A673 (cell line): Measurements from ENCODE around the gene KRTAP10-2. TPM values are rescaled to one million over a fixed set of nuclear protein-coding genes. Genes with fewer than 3 reads are reported as not detected.

Experiments used
- BruUV-seq: library from RNA; stranded (reverse); fragments of 400-500 nt; replicated peaks from 2 replicates; lab custom pipeline; 2021; lab: Mats Ljungman, UMichigan
- CTCF ChIA-PET: fragments of 300-600 bp; sonication (Branson Sonifier 250); formaldehyde crosslinking; loops from one replicate; lab custom pipeline; 2022; ENCODE audit warnings: antibody characterized with exemption; lab: Charles Lee
- POLR2A ChIA-PET: fragments of 300-600 bp; sonication (Branson Sonifier 250); formaldehyde crosslinking; loops from one replicate; lab custom pipeline; 2022; ENCODE audit warnings: antibody characterized with exemption; ENCODE audit not compliant: low non-redundant PET; lab: Charles Lee
- DNase-seq: peaks from one replicate; pipeline ENCODE4 v3.0.0-alpha.2; 2015; ENCODE audit warnings: low spot score
- H3K27ac ChIP-seq: fragments of 200-600 bp; sonication (generic); 2 replicates; pipeline ENCODE4 v1.5.1; 2016; ENCODE audit warnings: mixed run types, low read depth, mild to moderate bottlenecking, mixed read lengths, antibody characterized with exemption, low read length; ENCODE audit not compliant: poor library complexity, severe bottlenecking
- H3K27me3 ChIP-seq: fragments of 200-600 bp; sonication (generic); replicated peaks from 2 replicates; pipeline ENCODE4 v1.6.1; 2017; ENCODE audit warnings: mixed run types, low read depth, mild to moderate bottlenecking, mixed read lengths, antibody characterized with exemption, low read length; ENCODE audit not compliant: insufficient read depth, poor library complexity
- H3K36me3 ChIP-seq: fragments of 200-600 bp; sonication (generic); 2 replicates; pipeline ENCODE4 v1.6.1; 2016; ENCODE audit warnings: mixed run types, mild to moderate bottlenecking, mixed read lengths, antibody characterized with exemption, low read length; ENCODE audit not compliant: insufficient read depth, poor library complexity, severe bottlenecking
- H3K4me1 ChIP-seq: fragments of 200-600 bp; sonication (generic); 2 replicates; pipeline ENCODE4 v1.6.1; 2017; ENCODE audit warnings: mixed run types, mild to moderate bottlenecking, mixed read lengths, antibody characterized with exemption, low read length; ENCODE audit not compliant: insufficient read depth, poor library complexity, severe bottlenecking
- H3K4me3 ChIP-seq: fragments of 200-600 bp; sonication (generic); 2 replicates; pipeline ENCODE4 v1.5.1; 2016; ENCODE audit warnings: low read depth, mixed run types, mild to moderate bottlenecking, mixed read lengths, low read length; ENCODE audit not compliant: poor library complexity, severe bottlenecking
- H3K9me3 ChIP-seq: fragments of 200-600 bp; sonication (generic); 2 replicates; pipeline ENCODE4 v1.6.1; 2016; ENCODE audit warnings: mixed run types, low read depth, mild to moderate bottlenecking, mixed read lengths, antibody characterized with exemption, low read length; ENCODE audit not compliant: poor library complexity, severe bottlenecking
- EZH2 ChIP-seq: fragments of 200-600 bp; sonication (generic); IDR thresholded peaks from 2 replicates; pipeline ENCODE4 v1.6.1; 2017; ENCODE audit warnings: borderline replicate concordance, low read depth, mild to moderate bottlenecking, mixed read lengths, antibody characterized with exemption, low read length; ENCODE audit not compliant: poor library complexity, severe bottlenecking
- intact Hi-C: fragments of 100-400 bp; cut with micrococcal nuclease; formaldehyde crosslinking; loops from one replicate; pipeline ENCODE4 v1.10.0; 2022; ENCODE audit not compliant: unreplicated experiment
- total RNA-seq: library from RNA; stranded (reverse); gene quantifications from 2 replicates; pipeline ENCODE4 v1.2.3, GENCODE V29; 2021
- TF ChIP-seq, protein P1 (sequence below): fragments of 300-800, 200-600 bp; sonication (generic); conservative IDR thresholded peaks from 2 replicates; pipeline ENCODE4 v1.5.1; 2017; ENCODE audit warnings: low read depth, mild to moderate bottlenecking, antibody characterized with exemption, low read length, moderate library complexity, mixed read lengths

Gene KRTAP10-2
- total RNA-seq, 1 experiment from 2014 or later: 0.69 TPM

GRCh38 chr21:44533891-44534627 is 17.2 kb downstream of the KRTAP10-2 start:
- no peak for DNase-seq
- ChIA-PET CTCF (no interaction called here), POLR2A (no interaction called here)
- intact Hi-C loops: no loop called here
- TF ChIP-seq EZH2: no peak
- TF ChIP-seq, protein P1, sequence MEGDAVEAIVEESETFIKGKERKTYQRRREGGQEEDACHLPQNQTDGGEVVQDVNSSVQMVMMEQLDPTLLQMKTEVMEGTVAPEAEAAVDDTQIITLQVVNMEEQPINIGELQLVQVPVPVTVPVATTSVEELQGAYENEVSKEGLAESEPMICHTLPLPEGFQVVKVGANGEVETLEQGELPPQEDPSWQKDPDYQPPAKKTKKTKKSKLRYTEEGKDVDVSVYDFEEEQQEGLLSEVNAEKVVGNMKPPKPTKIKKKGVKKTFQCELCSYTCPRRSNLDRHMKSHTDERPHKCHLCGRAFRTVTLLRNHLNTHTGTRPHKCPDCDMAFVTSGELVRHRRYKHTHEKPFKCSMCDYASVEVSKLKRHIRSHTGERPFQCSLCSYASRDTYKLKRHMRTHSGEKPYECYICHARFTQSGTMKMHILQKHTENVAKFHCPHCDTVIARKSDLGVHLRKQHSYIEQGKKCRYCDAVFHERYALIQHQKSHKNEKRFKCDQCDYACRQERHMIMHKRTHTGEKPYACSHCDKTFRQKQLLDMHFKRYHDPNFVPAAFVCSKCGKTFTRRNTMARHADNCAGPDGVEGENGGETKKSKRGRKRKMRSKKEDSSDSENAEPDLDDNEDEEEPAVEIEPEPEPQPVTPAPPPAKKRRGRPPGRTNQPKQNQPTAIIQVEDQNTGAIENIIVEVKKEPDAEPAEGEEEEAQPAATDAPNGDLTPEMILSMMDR: no peak
- H3K27ac ChIP-seq: no peak overlapping the region
- no peaks in the 10 kb centered on the region for H3K36me3 ChIP-seq
- no peaks in the 10 kb centered on the region for H3K4me1 ChIP-seq
- H3K27me3 ChIP-seq: no peaks in the 10 kb centered on the region
- BruUV-seq: no TSS peak
- no peak overlapping the region for H3K4me3 ChIP-seq
- no peaks in the 10 kb centered on the region for H3K9me3 ChIP-seq

DNA sequence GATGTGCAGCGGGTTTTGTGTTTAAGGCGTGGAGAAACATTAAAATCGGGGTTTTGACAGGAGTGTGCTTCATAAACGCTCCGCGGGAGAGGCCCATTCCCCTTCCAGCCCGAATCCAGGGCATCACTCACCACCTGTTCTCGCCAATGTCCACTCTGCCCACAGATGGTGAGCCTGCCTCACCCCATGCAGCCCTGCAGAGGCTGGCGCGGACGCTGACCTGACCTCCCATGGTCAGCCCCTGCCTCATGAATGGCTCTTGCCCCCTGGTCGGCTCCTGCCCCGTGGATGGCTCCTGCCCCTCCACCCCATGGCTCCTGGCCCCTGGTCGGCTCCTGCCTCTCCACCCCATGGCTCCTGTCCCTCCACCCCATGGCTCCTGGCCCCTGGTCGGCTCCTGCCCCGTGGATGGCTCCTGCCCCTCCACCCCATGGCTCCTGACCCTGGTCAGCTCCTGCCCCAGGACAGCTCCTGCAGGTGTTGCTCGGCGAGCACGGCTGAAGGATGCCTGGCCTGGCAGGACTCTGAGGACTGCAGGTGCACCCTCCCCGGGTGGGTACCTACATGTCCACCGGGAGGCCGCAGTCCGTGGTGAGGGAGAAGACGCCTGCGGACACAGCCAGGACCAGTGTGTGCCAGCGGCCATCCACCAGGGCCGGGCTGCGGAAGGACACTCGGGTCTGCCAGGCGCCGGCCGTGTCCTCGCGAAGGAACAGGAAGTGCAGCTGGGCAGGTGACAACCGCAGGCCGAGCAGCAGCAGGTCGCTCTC is 18.0 kb downstream of the KRTAP10-2 start:
- no peak for TF ChIP-seq EZH2
- TF ChIP-seq, protein P1: no peak
- Histone ChIP-seq H3K27ac (no peak overlapping the region), H3K36me3 (no peaks in the 10 kb centered on the region), H3K4me3 (no peak overlapping the region), H3K9me3 (no peaks in the 10 kb centered on the region), H3K27me3 (no peaks in the 10 kb centered on the region), H3K4me1 (no peaks in the 10 kb centered on the region)
- BruUV-seq: no TSS peak
- DNase-seq: no peak
- CTCF ChIA-PET: no interaction called here
- POLR2A ChIA-PET: no interaction called here
- intact Hi-C loops: no loop called here

DNA sequence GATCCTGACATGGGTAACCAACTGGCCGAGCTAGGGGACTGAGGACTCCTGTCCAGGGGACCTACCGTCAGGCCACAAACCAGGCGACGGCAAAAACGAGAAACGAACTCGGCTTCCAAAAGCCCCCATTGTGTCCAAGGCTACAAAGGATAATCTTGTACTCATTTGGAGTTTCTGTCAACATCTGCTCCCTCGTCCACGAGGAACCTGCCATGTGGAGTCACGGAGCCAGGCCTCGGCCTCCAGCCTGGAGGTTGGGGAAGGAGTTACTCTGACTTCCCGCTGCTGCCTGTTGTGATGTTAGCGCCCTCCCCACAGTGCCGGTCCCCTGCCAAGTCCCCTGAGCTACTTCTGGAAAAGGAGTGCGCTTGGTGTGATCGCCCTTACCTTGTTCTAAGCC is 18.6 kb downstream of the KRTAP10-2 start:
- ChIA-PET CTCF (no interaction called here), POLR2A (no interaction called here)
- Histone ChIP-seq H3K9me3 (no peaks in the 10 kb centered on the region), H3K4me1 (no peaks in the 10 kb centered on the region), H3K27ac (no peak overlapping the region), H3K36me3 (no peaks in the 10 kb centered on the region), H3K27me3 (no peaks in the 10 kb centered on the region), H3K4me3 (no peak overlapping the region)
- intact Hi-C loops: no loop called here
- no peak for DNase-seq
- BruUV-seq: no TSS peak
- TF ChIP-seq, protein P1: no peak
- no peak for TF ChIP-seq EZH2
